HK-2 (cell line): Measurements from ENCODE around the gene CENPP.

Source experiments
- DNase-seq: peaks from one replicate; pipeline ENCODE4 v3.0.0-alpha.2; 2018; ENCODE audit not compliant: unreplicated experiment

CENPP gene

GRCh38 chr9:92325269-92325990 lies at the start of gene CENPP, which contains the start of gene NOL8:
TSS of gene CENPP (plus strand) at chr9:92325953.
TSS of gene NOL8 (minus strand) at chr9:92325350. CDS start at chr9:92324161, 1,189 bp downstream.
- peak; percentile 87 for DNase-seq

DNA sequence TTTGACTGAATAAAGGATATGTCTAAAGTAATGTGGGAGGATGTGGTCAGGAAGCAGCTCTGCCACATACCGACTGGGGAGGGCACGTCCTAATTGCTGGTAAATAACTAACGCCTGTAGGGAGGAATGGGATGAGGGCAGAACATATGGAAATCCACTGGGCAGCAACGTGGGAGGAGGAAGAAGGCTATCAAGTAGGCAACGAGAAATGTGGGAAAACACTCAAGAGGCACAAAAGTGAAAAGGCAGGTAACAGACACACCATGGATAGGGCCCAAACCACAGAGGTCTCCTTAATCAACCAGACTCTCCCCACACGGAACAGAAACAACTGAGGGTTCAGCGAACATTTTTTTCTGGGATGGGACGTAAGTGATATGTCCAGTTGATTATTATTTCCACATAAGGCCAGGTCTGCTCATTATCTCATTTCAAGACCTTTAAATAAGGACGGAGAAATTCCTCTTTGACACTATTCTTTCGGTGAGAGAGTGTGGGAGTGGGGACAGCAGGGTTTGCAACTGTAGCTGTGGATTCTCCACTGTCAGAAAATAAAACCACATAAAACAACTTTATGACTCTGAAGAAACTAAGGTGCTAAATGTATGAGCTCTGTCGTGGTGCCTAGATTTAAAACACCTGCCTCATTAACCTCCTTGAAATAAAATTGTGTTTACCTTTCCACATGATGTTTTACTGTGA lies 49.3 kb upstream of the CENPP start:
- DNase-seq, result peak; percentile 46

DNA sequence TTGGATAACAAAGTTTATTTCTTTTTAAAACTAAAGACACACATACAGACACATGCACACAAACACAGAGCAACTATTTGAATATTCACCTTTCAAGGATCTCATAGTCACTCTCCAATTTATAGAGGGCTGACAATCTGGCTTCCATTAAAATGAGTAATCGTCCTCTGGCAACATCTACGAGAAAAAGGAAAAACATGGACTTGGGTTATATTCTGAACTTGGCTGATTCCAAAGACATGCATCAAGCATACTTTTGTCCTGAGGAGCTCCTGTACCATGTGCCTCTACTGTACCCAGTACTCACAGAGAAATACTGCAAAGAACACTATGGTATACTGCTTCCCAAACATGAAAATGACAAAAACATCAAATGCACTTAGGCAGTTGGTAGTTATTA lies 47.6 kb upstream of the CENPP start:
- no peak for DNase-seq

DNA sequence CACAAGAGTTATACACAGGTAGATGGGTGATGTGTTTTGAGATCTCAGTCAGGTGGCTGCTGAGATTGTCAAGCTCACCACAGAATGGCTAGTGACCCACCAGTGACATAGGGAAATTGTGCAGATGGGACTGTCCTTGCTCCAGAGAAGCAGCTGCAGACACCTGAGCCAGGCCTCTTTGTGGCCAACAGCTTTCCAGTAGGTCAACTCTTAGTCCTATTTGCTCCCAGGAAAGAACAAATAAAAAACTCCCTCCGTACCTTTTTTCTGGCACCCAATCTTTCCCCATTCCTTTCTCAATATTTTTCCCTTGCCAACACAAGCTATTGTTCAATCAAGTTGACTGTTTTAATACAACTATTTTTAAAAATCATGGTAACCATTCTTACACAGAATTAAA lies 46.5 kb upstream of the CENPP start:
- no peak for DNase-seq

DNA sequence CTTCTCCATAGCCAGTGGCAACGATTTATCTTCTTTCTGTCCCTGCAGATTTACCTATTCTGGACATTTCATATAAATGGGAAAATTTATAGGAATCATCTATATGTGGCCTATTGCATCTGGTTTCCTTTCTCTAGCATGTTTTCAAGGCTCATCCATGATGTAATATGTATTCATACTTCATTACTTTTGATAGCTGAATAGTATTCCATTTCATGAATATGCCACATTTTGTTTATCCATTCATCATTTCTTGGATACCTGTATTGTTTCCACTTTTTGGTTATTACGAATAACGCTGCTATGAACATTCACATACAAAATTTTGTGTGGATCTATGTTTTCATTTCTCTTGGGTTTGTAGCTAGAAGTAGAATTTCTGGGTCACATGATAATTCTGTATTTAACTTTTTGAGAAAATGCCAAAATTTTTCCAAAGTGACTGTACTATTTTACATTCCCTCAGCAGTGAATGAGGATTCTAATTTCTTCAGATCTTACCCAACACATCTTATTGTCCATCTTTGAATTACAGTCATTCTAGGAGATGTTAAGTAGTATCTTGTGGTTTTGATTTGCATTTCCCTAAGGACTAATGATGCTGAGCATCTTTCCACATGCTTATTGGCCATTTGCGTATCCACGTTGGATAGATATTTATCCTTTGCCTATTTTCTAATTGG lies 35.9 kb upstream of the CENPP start:
- no peak for DNase-seq

DNA sequence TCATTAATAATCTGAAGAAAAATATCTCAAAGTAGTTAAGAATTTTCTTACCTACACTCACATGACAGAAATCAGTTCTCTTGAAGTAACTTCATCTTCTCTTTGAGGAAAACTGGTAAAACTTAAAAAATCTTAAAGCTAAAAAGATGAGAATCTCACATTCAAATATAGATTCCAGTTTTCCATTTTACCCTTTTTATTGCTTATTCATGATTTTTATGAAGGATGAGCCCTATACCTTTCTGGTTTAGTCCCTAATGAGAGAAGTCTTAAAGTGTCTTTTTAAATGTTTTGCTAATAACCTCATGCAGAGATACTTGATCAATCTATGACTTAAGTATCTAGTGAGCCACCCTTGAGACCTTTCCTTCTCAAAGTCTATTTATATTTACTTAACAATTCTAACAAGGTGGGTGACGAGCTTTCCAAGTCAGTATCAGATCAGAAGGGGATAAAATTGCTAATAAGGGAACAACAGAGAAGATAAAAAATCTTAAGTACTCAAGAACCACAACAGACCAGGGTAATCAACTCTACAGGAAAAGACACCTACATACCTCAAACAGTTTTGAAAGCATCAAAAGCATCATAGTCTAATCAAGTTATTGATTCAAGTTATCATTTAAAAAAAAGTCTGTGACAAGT lies 34.8 kb upstream of the CENPP start:
- DNase-seq, result no peak

DNA sequence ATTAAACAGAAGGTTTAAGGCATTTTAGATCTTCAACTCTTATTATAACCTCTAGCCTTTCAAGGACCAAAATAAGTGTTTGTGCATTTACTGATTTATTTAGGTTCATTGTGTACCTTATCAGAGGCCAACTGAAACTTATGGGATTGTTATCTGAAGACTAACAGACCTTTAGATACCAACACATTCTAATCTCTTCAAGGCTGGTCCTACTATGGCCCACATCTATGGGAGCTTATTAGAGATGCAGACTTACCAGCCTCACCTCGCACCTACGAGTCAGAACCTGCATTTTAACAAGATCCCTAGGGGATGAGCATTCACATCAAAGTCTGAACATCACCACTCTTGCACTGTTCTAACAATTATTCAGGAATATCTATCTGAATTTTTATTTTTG lies 34.2 kb upstream of the CENPP start:
- DNase-seq, result no peak

GRCh38 chr9:92292338-92293074 lies 33.2 kb upstream of the CENPP start:
- no peak for DNase-seq

GRCh38 chr9:92293075-92293354 lies 32.7 kb upstream of the CENPP start:
- no peak for DNase-seq

GRCh38 chr9:92293452-92294296 lies 32.1 kb upstream of the CENPP start, which contains the start of gene IARS1:
TSS of gene IARS1 (minus strand) at chr9:92293697. CDS start at chr9:92289419, 4,278 bp downstream.
- peak; percentile 100 for DNase-seq

GRCh38 chr9:92294297-92294676 lies 31.5 kb upstream of the CENPP start:
- peak; percentile 35 for DNase-seq

DNA sequence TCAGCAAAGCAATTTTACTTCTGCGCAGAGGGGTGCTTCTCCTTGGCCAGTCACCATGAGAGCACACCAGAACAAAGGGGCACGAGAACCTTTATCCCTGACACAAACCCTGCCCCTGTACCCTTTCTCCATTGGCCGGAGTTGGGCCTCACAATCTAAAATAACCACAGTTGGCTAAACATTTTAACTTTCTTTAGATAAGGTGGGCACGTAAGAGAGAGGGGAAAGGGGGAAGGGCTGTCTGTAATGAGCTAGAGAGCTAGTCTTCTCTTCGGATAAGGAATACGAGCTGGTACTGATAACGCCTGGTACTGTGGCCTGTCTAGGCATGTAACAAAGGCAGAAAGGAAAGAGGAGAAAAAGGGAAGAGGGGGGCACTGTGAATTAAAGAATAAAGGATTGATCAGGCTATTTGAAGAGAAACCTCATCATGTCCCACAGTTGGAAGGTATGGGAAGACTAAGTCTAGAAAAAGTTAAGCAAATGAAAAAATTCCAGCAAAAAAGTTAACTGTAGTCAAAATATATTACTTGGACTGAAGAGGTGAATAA lies 30.4 kb upstream of the CENPP start:
- DNase-seq, result no peak

- DNase-seq, result no peak
Observed at GRCh38 chr9:92295827-92296258, 29.9 kb upstream of the CENPP start.

DNA sequence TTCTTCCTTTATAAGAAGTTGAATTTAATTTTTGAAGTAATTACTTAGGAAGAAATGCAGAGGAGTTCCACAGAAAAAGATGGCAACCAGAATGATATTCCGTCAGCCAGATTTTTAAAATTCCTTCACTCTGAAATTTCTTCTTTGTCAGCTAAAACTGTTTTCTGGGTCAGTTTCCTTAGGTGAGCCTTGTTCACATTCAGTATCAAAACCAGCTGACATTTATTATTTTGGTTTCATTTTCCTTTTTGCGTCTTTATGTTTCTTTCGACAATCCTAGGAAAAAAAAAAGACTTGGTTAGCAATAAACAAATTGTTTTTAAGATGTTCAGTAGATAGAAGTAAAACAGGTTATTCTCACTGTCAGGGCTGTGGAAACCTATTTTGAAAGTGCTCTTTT lies 28.1 kb upstream of the CENPP start:
- DNase-seq, result no peak

DNA sequence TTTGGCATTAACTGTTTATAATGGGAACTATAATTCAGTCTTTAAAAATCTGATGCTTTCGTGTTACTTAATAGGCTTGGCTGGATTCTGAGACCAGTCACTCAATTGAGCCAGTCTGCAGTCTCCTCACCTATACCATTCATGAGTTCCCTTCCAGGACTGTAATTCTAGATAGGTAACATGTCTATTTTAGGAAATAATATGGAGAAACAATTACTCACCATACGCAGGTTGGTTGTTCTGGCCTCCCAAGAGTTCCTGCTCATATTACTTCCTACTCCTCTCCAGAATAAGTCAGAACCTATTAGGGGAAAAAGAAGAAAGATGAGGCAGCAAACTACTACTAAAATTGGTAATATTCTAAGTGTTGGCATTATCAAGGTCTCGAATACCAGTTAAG lies 27.7 kb upstream of the CENPP start:
- DNase-seq, result no peak

- DNase-seq, result no peak
Observed at GRCh38 chr9:92299116-92299515, 26.6 kb upstream of the CENPP start.

DNA sequence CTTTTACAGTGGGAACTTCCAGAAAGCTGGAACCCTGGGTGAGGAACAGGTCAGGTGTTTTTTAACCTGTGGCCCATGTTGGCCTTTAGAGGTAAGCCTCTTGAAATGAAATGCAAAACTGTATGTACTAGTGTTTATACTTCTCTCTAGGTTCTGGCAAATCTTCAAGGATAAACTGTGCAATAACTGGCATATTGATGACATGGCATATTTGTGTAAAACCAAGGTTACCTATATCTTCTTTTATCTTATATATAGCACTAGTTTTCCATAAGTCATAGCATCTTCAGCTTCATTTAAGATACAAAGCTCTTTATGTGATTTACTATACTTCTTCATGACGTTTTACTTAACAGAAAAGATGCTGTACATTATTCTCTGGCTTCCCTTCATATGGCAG lies 24.8 kb upstream of the CENPP start:
- no peak for DNase-seq

DNA sequence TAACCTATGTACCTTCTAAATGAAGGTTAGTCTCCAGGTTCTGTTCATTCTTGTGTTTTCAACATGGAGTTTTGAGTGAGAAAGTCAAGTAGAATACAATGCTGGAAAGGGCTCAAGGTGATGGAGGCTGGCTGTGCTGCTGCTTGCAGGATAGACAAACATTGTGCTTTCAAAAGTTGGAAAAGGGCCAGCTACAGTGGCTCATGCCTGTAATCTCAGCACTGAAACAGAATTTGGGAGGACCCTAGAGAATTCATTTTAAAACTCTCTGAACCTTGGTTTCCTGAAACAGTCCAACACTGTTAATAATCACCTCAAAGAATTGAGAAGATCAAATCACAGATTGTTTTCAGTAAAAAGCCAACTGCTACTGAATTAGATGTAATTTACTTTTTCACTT lies 16.9 kb upstream of the CENPP start:
- DNase-seq, result no peak

GRCh38 chr9:92310562-92310961 lies 15.2 kb upstream of the CENPP start:
- no peak for DNase-seq

DNA sequence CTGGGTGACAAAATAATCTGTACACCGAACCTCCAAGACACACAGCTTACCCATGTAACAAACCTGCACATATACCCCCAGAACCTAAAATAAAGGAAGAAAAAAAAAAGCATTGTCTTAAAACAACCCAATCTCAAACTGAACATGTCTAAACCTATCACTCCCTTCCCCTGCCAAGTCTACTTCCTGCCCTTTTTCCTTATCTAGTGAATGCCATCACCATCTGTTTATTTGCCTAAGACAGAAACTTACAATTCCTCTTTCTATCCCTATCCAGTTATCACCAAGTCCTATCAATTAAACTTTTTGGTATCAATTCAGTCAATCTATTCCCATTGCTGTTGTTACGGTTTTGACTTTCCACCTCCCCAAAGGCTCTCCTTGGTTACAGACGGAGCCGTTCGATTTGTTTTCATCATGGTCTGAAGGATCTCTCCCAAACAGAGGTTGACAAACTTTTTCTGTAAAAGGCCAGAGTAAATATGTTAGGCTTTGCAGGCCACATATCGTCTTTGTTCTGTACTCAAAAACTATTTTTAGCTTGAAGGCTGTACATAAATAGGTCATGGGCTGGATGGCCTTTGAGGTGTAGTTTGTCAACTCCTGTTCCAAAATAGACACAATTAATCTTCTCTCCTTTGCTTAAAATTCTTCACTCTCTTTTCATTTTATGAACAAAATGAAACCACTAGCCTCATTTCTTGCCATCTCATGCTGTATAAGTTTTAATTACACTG lies 12.7 kb upstream of the CENPP start:
- DNase-seq, result no peak
